Stomach (tissue), 8 donors: ENCODE results near the gene GOT2. TPM values are rescaled to one million over a fixed set of nuclear protein-coding genes. Genes with fewer than 3 reads are reported as not detected.

Experiments used
- polyA plus RNA-seq, 3 donors: library from polyadenylated mRNA; stranded (reverse); fragments of 200-250 nt; gene quantifications; one replicate each; pipeline ENCODE4 v1.2.3, GENCODE V29; 2013
- small RNA-seq, 4 donors: library from RNA; depleted of rRNA; stranded (forward); fragments of <200 nt; gene quantifications; one replicate each; pipeline ENCODE3, GENCODE V24; 2016
- total RNA-seq, 5 donors: library from RNA; depleted of rRNA; stranded (reverse); fragments of >200 nt; gene quantifications; one replicate each; pipeline versions ENCODE4 v1.1.0 to v1.2.3, GENCODE V29; 2014 to 2016
- donor health status: healthy with polysubstance abuse.
- donor health status: Bipolar disorder and iron deficiency.
- donor health status: healthy.

GOT2 gene
- total and polyA plus RNA-seq, 8 donors, result 43.7 to 96.9 (median 57.1) TPM

Small RNA genes lying within 50 kb of the gene (small RNA-seq; reads per million reads assigned to genes)
- gene RN7SL143P (0 to 0.14 (median 0) reads per million in 4 donors), gene RNU6-1155P (0 reads per million in 4 donors)

Other genes starting within 250 kb of the GOT2 start
- gene NDRG4, start 234.2 kb downstream of the GOT2 start, total RNA-seq, result 10 to 100 TPM in 4 of 5 donors, 1 to 10 TPM in 1; 3.2 to 48.7 (median 20.1) TPM
- gene NDRG4, start 234.2 kb downstream of the GOT2 start, polyA plus RNA-seq, result 10 to 100 TPM in 1 of 3 donors, 1 to 10 TPM in 2; 1.9 to 12.4 (median 4.8) TPM
- gene SETD6, start 218.8 kb downstream of the GOT2 start, total RNA-seq, result 100 to 1,000 TPM in 1 of 5 donors, 10 to 100 TPM in 4; 13.0 to 209 (median 68.0) TPM
- 10 to 100 TPM in 1 of 3 donors, 1 to 10 TPM in 2; 7.7 to 14.7 (median 8.9) TPM for gene SETD6, start 218.8 kb downstream of the GOT2 start, polyA plus RNA-seq
- gene CNOT1, start 104.5 kb downstream of the GOT2 start, total RNA-seq, result 100 to 1,000 TPM; 130 to 282 (median 180) TPM
- gene CNOT1, start 104.5 kb downstream of the GOT2 start, polyA plus RNA-seq, result 10 to 100 TPM; 39.9 to 61.7 (median 47.4) TPM
- gene SLC38A7, start 49.5 kb downstream of the GOT2 start, total RNA-seq, result 10 to 100 TPM in 2 of 5 donors, 1 to 10 TPM in 2, under 1 TPM in 1; 0.87 to 35.6 (median 9.1) TPM
- gene SLC38A7, start 49.5 kb downstream of the GOT2 start, polyA plus RNA-seq, result 1 to 10 TPM; 1.4 to 3.4 (median 2.9) TPM